GM08714 (cell line): ENCODE measurements around the gene R3HDM2.
"Not testable (repeated sequence)": the region's sequence is repeated elsewhere in the genome, so short reads cannot be mapped to it uniquely, and the experiment has no call there.

Experiments
- H3K4me3 ChIP-seq: fragments of 200-500 bp; sonication (Bioruptor generic); 2 replicates; pipeline ENCODE4 v1.5.1; 2014; ENCODE audit warnings: mild to moderate bottlenecking, low read length, inconsistent platforms
- ZNF274 ChIP-seq: IDR thresholded peaks from 2 replicates; pipeline ENCODE4 v1.6.1; 2012; ENCODE audit warnings: mild to moderate bottlenecking, low read depth, low read length

The R3HDM2 gene

GRCh38 chr12:57430112-57430930 is 522 bp downstream of the R3HDM2 start:
- TF ChIP-seq ZNF274: no peak
- peak overlapping the region; percentile 96 for H3K4me3 ChIP-seq

- peak overlapping the region; percentile 96 for H3K4me3 ChIP-seq
- TF ChIP-seq ZNF274: no peak
Observed at GRCh38 chr12:57429473-57430111, 1.3 kb downstream of the R3HDM2 start.

- H3K4me3 ChIP-seq: peak overlapping the region; percentile 96; the same call in 1 of the 2 replicates
- no peak for TF ChIP-seq ZNF274
Observed at GRCh38 chr12:57428965-57429364, 1.9 kb downstream of the R3HDM2 start.

- not testable (repeated sequence) for H3K4me3 ChIP-seq
Observed at GRCh38 chr12:57426948-57427347, 3.9 kb downstream of the R3HDM2 start.

- no peak overlapping the region for H3K4me3 ChIP-seq
- TF ChIP-seq ZNF274: no peak
Observed at GRCh38 chr12:57420482-57420881, 10.4 kb downstream of the R3HDM2 start.

GRCh38 chr12:57419495-57419894 is 11.3 kb downstream of the R3HDM2 start:
- TF ChIP-seq ZNF274: no peak
- H3K4me3 ChIP-seq: no peak overlapping the region

GRCh38 chr12:57418255-57418654 is 12.6 kb downstream of the R3HDM2 start:
- H3K4me3 ChIP-seq: no peak overlapping the region
- TF ChIP-seq ZNF274: no peak

GRCh38 chr12:57416039-57416996 is 14.5 kb downstream of the R3HDM2 start:
- no peak overlapping the region for H3K4me3 ChIP-seq
- TF ChIP-seq ZNF274: no peak

- no peak overlapping the region for H3K4me3 ChIP-seq
- no peak for TF ChIP-seq ZNF274
Observed at GRCh38 chr12:57415088-57415487, 15.8 kb downstream of the R3HDM2 start.

GRCh38 chr12:57414160-57414559 is 16.7 kb downstream of the R3HDM2 start:
- H3K4me3 ChIP-seq: not testable (repeated sequence)

GRCh38 chr12:57410534-57410933 is 20.3 kb downstream of the R3HDM2 start:
- no peak for TF ChIP-seq ZNF274
- no peak overlapping the region for H3K4me3 ChIP-seq

- no peak overlapping the region for H3K4me3 ChIP-seq
- TF ChIP-seq ZNF274: no peak
Observed at GRCh38 chr12:57404966-57405640, 25.7 kb downstream of the R3HDM2 start.

- not testable (repeated sequence) for H3K4me3 ChIP-seq
Observed at GRCh38 chr12:57402156-57402555, 28.7 kb downstream of the R3HDM2 start.

- no peak for TF ChIP-seq ZNF274
- H3K4me3 ChIP-seq: no peak overlapping the region
Observed at GRCh38 chr12:57401165-57401564, 29.7 kb downstream of the R3HDM2 start.

- not testable (repeated sequence) for H3K4me3 ChIP-seq
Observed at GRCh38 chr12:57399718-57400463, 31.0 kb downstream of the R3HDM2 start.
